ENCODE data around the gene CTIF.

CTIF gene

DNA sequence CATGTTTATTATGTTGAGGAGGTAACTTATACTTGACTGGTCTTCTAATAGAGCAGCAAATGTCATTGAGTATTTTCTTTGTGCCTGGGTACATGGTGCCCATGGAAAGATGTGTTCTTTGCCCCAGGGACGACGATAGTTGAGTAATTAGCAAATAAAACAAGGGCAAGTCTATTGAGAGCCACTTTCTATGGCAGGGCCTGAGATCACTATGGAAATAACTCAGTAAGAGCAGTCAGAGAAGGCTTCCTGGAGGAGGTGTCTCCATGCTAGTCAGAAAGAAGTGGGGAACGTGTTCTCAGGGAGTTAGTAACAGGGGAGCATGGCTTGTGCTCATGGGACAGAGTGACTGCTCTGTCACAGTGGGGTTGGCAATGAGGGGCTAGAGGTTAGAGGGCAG is 28.6 kb downstream of the CTIF start:
- TF ChIP-seq, protein P1, sequence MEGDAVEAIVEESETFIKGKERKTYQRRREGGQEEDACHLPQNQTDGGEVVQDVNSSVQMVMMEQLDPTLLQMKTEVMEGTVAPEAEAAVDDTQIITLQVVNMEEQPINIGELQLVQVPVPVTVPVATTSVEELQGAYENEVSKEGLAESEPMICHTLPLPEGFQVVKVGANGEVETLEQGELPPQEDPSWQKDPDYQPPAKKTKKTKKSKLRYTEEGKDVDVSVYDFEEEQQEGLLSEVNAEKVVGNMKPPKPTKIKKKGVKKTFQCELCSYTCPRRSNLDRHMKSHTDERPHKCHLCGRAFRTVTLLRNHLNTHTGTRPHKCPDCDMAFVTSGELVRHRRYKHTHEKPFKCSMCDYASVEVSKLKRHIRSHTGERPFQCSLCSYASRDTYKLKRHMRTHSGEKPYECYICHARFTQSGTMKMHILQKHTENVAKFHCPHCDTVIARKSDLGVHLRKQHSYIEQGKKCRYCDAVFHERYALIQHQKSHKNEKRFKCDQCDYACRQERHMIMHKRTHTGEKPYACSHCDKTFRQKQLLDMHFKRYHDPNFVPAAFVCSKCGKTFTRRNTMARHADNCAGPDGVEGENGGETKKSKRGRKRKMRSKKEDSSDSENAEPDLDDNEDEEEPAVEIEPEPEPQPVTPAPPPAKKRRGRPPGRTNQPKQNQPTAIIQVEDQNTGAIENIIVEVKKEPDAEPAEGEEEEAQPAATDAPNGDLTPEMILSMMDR (IDR thresholded peaks at IDR 0.05; ENCODE audit: control insufficient read depth, extremely low read depth, insufficient read depth), result no peak
- no peak overlapping the region for H3K4me3 ChIP-seq (ENCODE audit: low read depth, low read length)
- DNase-seq (ENCODE audit: low read depth), result no peak

DNA sequence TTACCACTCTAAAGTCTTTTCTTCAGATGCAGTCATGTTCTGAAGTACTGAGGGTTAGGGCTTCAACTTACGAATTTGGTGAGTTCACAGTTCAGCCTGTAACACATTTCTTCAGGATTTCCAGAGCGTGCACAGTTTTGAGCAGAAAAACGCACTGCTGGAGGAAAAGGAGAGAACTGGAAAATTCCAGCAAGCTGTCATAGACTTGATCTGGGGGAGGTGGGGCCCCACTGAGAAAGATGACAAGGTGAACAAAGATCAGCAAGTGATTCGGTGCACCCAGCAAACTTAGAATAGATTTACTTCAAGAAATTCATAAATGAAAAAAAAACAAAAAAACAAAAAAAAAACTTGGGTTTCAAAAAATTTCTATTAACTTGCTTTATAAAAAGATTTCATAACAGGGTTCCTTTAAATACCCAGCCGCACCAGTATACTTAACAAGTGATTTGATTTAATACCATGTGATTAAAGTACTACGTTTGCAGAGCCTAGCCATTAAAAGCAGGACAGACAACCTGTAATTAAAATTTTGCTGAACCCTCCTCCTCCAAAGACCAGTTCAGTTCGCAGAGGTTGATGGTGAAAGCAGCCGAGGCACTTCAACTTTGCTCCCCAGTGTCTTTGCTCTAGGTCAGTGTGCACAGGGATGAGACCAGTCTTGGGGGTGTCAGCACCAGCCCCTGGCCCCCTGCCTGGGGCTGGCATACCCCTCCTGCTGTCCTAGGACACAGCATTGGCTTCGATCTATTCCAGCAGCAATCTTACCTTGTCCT is 30.5 kb downstream of the CTIF start:
- TF ChIP-seq, protein P1 (IDR thresholded peaks at IDR 0.05; ENCODE audit: control insufficient read depth, extremely low read depth, insufficient read depth), result no peak
- DNase-seq (ENCODE audit: low read depth), result no peak
- H3K4me3 ChIP-seq (ENCODE audit: low read depth, low read length), result no peak overlapping the region

DNA sequence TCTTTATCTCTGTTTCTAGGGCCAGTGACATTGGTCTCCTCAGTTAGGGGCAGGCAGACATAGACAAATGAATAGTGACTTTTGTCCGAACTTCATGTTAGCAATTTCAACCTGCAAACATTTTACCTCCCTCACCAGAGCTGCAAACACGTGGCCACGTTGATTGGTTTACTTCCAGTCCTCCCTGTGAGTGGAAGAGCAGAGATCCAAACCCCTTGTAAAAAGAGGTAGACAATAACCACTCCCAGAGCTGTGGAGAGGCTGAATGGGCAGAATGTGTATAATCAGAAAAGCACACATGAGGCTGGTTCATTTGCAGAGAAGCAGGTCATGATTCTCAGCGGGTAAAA is 31.1 kb downstream of the CTIF start:
- no peak for DNase-seq (ENCODE audit: low read depth)
- TF ChIP-seq, protein P1 (IDR thresholded peaks at IDR 0.05; ENCODE audit: control insufficient read depth, extremely low read depth, insufficient read depth), result no peak
- no peak overlapping the region for H3K4me3 ChIP-seq (ENCODE audit: low read depth, low read length)

GRCh38 chr18:48570313-48570712 is 31.5 kb downstream of the CTIF start:
- no peak for DNase-seq (ENCODE audit: low read depth)

DNA sequence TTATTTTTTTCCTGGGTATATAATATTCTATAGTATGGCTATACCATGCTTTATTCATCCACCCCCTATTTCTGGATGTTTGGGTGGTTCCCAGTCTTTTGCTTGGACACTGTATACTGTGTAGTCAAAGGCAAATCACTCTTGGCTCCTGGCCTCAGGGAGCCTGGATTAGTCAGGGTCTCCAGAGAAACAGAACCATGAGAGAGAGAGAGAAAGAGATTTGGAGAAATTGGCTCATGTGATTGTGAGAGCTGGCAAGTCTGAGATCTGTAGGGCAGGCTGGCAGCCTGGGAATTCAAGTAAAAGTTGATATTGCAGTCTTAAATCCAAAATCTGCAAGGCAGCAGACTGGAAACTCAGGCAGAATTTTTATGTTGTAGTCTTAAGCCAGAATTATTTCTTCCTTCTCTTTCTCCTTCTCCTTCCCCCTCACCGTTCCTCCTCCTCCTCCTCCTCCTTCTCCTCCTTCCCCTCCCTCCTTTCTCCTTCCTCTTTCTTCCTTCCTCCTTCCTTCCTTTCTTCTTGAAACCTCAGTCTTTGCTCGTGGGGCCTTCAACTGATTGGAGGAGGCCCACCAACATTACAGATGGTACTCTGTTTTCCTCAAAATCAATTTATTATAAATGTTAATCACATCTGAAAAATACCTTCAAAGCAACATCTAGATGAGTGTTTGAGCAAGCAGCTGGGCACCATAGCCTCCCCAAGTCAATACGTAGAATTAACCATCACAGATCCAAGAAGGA is 33.0 kb downstream of the CTIF start:
- DNase-seq (ENCODE audit: low read depth), result no peak
- no peak overlapping the region for H3K4me3 ChIP-seq (ENCODE audit: low read depth, low read length)
- TF ChIP-seq, protein P1 (IDR thresholded peaks at IDR 0.05; ENCODE audit: control insufficient read depth, extremely low read depth, insufficient read depth), result no peak

More at GRCh38 chr18:48570313-48570712, 31.5 kb downstream of the CTIF start:
- no peak overlapping the region for H3K4me3 ChIP-seq (ENCODE audit: low read depth, low read length)
- TF ChIP-seq, protein P1 (IDR thresholded peaks at IDR 0.05; ENCODE audit: control insufficient read depth, extremely low read depth, insufficient read depth), result no peak

GRCh38 chr18:48572402-48573126 is 33.7 kb downstream of the CTIF start:
- TF ChIP-seq, protein P1 (IDR thresholded peaks at IDR 0.05; ENCODE audit: control insufficient read depth, extremely low read depth, insufficient read depth), result no peak
- DNase-seq (ENCODE audit: low read depth), result no peak

More at GRCh38 chr18:48572402-48573126, 33.7 kb downstream of the CTIF start:
- no peak overlapping the region for H3K4me3 ChIP-seq (ENCODE audit: low read depth, low read length)
